Kasumi-1 (cell line): ENCODE data around the gene TRAF3.
A peak's percentile ranks its signal among the peaks of the same experiment; 100 is the strongest.

Experiments
- DNase-seq, 2 experiments: peaks; one replicate each; lab custom pipeline; 2025; lab: John Stamatoyannopoulos, UW

The TRAF3 gene

GRCh38 chr14:102776761-102777710, at the start of gene TRAF3:
TSS of gene TRAF3 (plus strand) at chr14:102777449. CDS start at chr14:102870202, 92,753 bp downstream.
- DNase-seq = peak; percentile 19 to 32

- DNase-seq = no peak
Measured at GRCh38 chr14:102728501-102728900, 48.7 kb upstream of the TRAF3 start.

- no peak for DNase-seq
Measured at GRCh38 chr14:102729268-102729667, 48.0 kb upstream of the TRAF3 start.

- DNase-seq = no peak
Measured at GRCh38 chr14:102729825-102730224, 47.4 kb upstream of the TRAF3 start.

- no peak for DNase-seq
Measured at GRCh38 chr14:102731101-102731870, 46.0 kb upstream of the TRAF3 start.

- DNase-seq = no peak
Measured at GRCh38 chr14:102731871-102732800, 45.1 kb upstream of the TRAF3 start.

GRCh38 chr14:102732924-102733323, 44.3 kb upstream of the TRAF3 start:
- no peak for DNase-seq

- DNase-seq = no peak
Measured at GRCh38 chr14:102733326-102733725, 43.9 kb upstream of the TRAF3 start.

GRCh38 chr14:102734436-102734835, 42.8 kb upstream of the TRAF3 start:
- DNase-seq = no peak

GRCh38 chr14:102736956-102737355, 40.3 kb upstream of the TRAF3 start:
- DNase-seq = no peak

- no peak for DNase-seq
Measured at GRCh38 chr14:102737402-102738372, 39.6 kb upstream of the TRAF3 start.

GRCh38 chr14:102738373-102739189, 38.7 kb upstream of the TRAF3 start:
- no peak for DNase-seq

GRCh38 chr14:102739190-102739469, 38.1 kb upstream of the TRAF3 start:
- no peak for DNase-seq

GRCh38 chr14:102746634-102747438, 30.4 kb upstream of the TRAF3 start:
- DNase-seq = no peak

- DNase-seq = no peak
Measured at GRCh38 chr14:102748806-102749205, 28.4 kb upstream of the TRAF3 start.

- no peak for DNase-seq
Measured at GRCh38 chr14:102749393-102750305, 27.6 kb upstream of the TRAF3 start.

GRCh38 chr14:102750376-102750775, 26.9 kb upstream of the TRAF3 start:
- no peak for DNase-seq

- DNase-seq = no peak
Measured at GRCh38 chr14:102751088-102751487, 26.2 kb upstream of the TRAF3 start.
